Adipose tissue (tissue), 3 donors: ENCODE measurements around the gene ARSI. TPM values are rescaled to one million over a fixed set of nuclear protein-coding genes. Genes with fewer than 3 reads are reported as not detected.

Source experiments
- polyA plus RNA-seq, 3 donors: library from polyadenylated mRNA; stranded (reverse); fragments of 200-250 nt; gene quantifications; one replicate each; pipeline ENCODE4 v1.2.3, GENCODE V29; 2013
- donor health status: healthy with polysubstance abuse.
- donor health status: Bipolar disorder and iron deficiency.
- donor health status: healthy.

ARSI gene
- polyA plus RNA-seq, 3 donors = 0.10 to 1.1 (median 0.98) TPM

Other genes starting within 250 kb of the ARSI start
- 10 to 100 TPM in 2 of 3 donors, 1 to 10 TPM in 1; 2.9 to 17.0 (median 13.7) TPM for gene CSF1R, start 216.4 kb downstream of the ARSI start, polyA plus RNA-seq
- 100 to 1,000 TPM in 1 of 3 donors, 10 to 100 TPM in 2; 13.7 to 102 (median 70.7) TPM for gene PDGFRB, start 147.1 kb downstream of the ARSI start, polyA plus RNA-seq
- under 1 TPM in 2 of 3 donors, not detected in 1; 0.12 to 0.34 TPM for gene CDX1, start 136.1 kb downstream of the ARSI start, polyA plus RNA-seq
- not detected for gene SLC6A7, start 112.8 kb downstream of the ARSI start, polyA plus RNA-seq
- gene CAMK2A, start 13.1 kb downstream of the ARSI start, polyA plus RNA-seq = under 1 TPM in 2 of 3 donors, not detected in 1; 0.06 to 0.07 TPM
- gene TCOF1, start 54.8 kb upstream of the ARSI start, polyA plus RNA-seq = 10 to 100 TPM in 2 of 3 donors, 1 to 10 TPM in 1; 8.9 to 14.2 (median 13.6) TPM
- 100 to 1,000 TPM; 118 to 518 (median 210) TPM for gene CD74, start 110.0 kb upstream of the ARSI start, polyA plus RNA-seq
- 1,000 to 10,000 TPM; 3,447 to 4,480 (median 4,248) TPM for gene RPS14, start 146.8 kb upstream of the ARSI start, polyA plus RNA-seq
- gene NDST1, start 205.2 kb upstream of the ARSI start, polyA plus RNA-seq = 10 to 100 TPM; 19.0 to 45.4 (median 35.5) TPM